GM19324 (cell line): ENCODE data around the gene RAB27B.
"Not testable (repeated sequence)": the region's sequence is repeated elsewhere in the genome, so short reads cannot be mapped to it uniquely, and the experiment has no call there.

Experiments
- ATAC-seq: cut with Tn5 transposase; IDR thresholded peaks from one replicate; pipeline ENCODE4 v1.9.1; 2021; ENCODE audit warnings: mild to moderate bottlenecking, moderate library complexity; ENCODE audit not compliant: unreplicated experiment, low FRiP score

RAB27B gene

GRCh38 chr18:54813977-54814565 lies 14.2 kb upstream of the RAB27B start:
- no peak for ATAC-seq

- ATAC-seq: no peak
These were observed 13.2 kb upstream of the RAB27B start for GRCh38 chr18:54815086-54815485.

GRCh38 chr18:54820785-54821275 lies 7.4 kb upstream of the RAB27B start:
- not testable (repeated sequence) for ATAC-seq

- ATAC-seq: no peak
These were observed 5.1 kb upstream of the RAB27B start for GRCh38 chr18:54822872-54823845.

- no peak for ATAC-seq
These were observed 3.5 kb upstream of the RAB27B start for GRCh38 chr18:54824761-54825160.

- ATAC-seq: no peak
These were observed 2.5 kb upstream of the RAB27B start for GRCh38 chr18:54825601-54826344.

GRCh38 chr18:54828986-54829385 lies 709 bp downstream of the RAB27B start:
- ATAC-seq: no peak

- no peak for ATAC-seq
These were observed 1.6 kb downstream of the RAB27B start for GRCh38 chr18:54829856-54830255.

GRCh38 chr18:54830260-54830659 lies 2.0 kb downstream of the RAB27B start:
- no peak for ATAC-seq

- ATAC-seq: no peak
These were observed 2.6 kb downstream of the RAB27B start for GRCh38 chr18:54830866-54831265.

- ATAC-seq: no peak
These were observed 7.7 kb downstream of the RAB27B start for GRCh38 chr18:54835944-54836343.

- ATAC-seq: no peak
These were observed 15.0 kb downstream of the RAB27B start for GRCh38 chr18:54843314-54843713.

GRCh38 chr18:54845787-54846186 lies 17.5 kb downstream of the RAB27B start:
- ATAC-seq: no peak

GRCh38 chr18:54848121-54848520 lies 19.8 kb downstream of the RAB27B start:
- no peak for ATAC-seq

GRCh38 chr18:54849683-54850082 lies 21.4 kb downstream of the RAB27B start:
- no peak for ATAC-seq

GRCh38 chr18:54850598-54850997 lies 22.3 kb downstream of the RAB27B start:
- no peak for ATAC-seq

- ATAC-seq: no peak
These were observed 24.8 kb downstream of the RAB27B start for GRCh38 chr18:54852780-54853675.

- not testable (repeated sequence) for ATAC-seq
These were observed 26.8 kb downstream of the RAB27B start for GRCh38 chr18:54855050-54855449.

GRCh38 chr18:54856105-54856646 lies 27.9 kb downstream of the RAB27B start:
- ATAC-seq: no peak

GRCh38 chr18:54857499-54857898 lies 29.2 kb downstream of the RAB27B start:
- ATAC-seq: no peak
